ENCODE data around the gene SMPDL3B. TPM values are rescaled to one million over a fixed set of nuclear protein-coding genes. Genes with fewer than 3 reads are reported as not detected.

The SMPDL3B gene
- total RNA-seq, 1 experiment from 2014 or later, result not detected

- Histone ChIP-seq H3K4me2 (ENCODE audit: low read depth, low read length, poor library complexity, severe bottlenecking) (no peak overlapping the region), H3K9ac (ENCODE audit: low read length) (no peak overlapping the region), H2AFZ (ENCODE audit: low read length) (no peak overlapping the region)
Observed at GRCh38 chr1:27891196-27891889, 43.5 kb upstream of the SMPDL3B start.

GRCh38 chr1:27894521-27894920 lies 40.3 kb upstream of the SMPDL3B start:
- H2AFZ ChIP-seq (ENCODE audit: low read length), result no peak overlapping the region
- no peak for DNase-seq
- peaks cover 57% of the 10 kb centered on the region; the same call in 1 of the 2 replicates for H3K36me3 ChIP-seq (ENCODE audit: insufficient read depth, low read length)
- H4K20me1 ChIP-seq (ENCODE audit: insufficient read depth, low read depth, low read length), result no peaks in the 10 kb centered on the region
- H3K27me3 ChIP-seq (ENCODE audit: low read length), result no peaks in the 10 kb centered on the region
- no peaks in the 10 kb centered on the region for H3K9me3 ChIP-seq (ENCODE audit: low read length)
- no peaks in the 10 kb centered on the region for H3K9me2 ChIP-seq (replicated peaks; ENCODE audit: insufficient read depth, low read length)
- peaks cover 30% of the 10 kb centered on the region for H3K4me1 ChIP-seq (ENCODE audit: low read length)
- no peak overlapping the region for H3K4me3 ChIP-seq (ENCODE audit: low read length)
- no peak overlapping the region for H3K27ac ChIP-seq (ENCODE audit: low read length)
- H3K9ac ChIP-seq (ENCODE audit: low read length), result no peak overlapping the region
- H3K79me2 ChIP-seq (ENCODE audit: low read length), result no peaks in the 10 kb centered on the region
- H3K4me2 ChIP-seq (ENCODE audit: low read depth, low read length, poor library complexity, severe bottlenecking), result no peak overlapping the region

More at GRCh38 chr1:27891196-27891889, 43.5 kb upstream of the SMPDL3B start:
- peaks cover 42% of the 10 kb centered on the region; the same call in 1 of the 2 replicates for H3K36me3 ChIP-seq (ENCODE audit: insufficient read depth, low read length)
- H3K9me3 ChIP-seq (ENCODE audit: low read length), result no peaks in the 10 kb centered on the region
- no peaks in the 10 kb centered on the region for H4K20me1 ChIP-seq (ENCODE audit: insufficient read depth, low read depth, low read length)
- no peak for DNase-seq
- peaks cover 33% of the 10 kb centered on the region for H3K4me1 ChIP-seq (ENCODE audit: low read length)
- no peaks in the 10 kb centered on the region for H3K27me3 ChIP-seq (ENCODE audit: low read length)
- H3K27ac ChIP-seq (ENCODE audit: low read length), result peak overlapping the region; percentile 39
- H3K79me2 ChIP-seq (ENCODE audit: low read length), result no peaks in the 10 kb centered on the region
- H3K4me3 ChIP-seq (ENCODE audit: low read length), result no peak overlapping the region
- H3K9me2 ChIP-seq (replicated peaks; ENCODE audit: insufficient read depth, low read length), result no peaks in the 10 kb centered on the region

GRCh38 chr1:27906759-27907158 lies 28.0 kb upstream of the SMPDL3B start:
- no peak for DNase-seq
- Histone ChIP-seq H3K9me2 (replicated peaks; ENCODE audit: insufficient read depth, low read length) (no peaks in the 10 kb centered on the region), H3K4me2 (ENCODE audit: low read depth, low read length, poor library complexity, severe bottlenecking) (no peak overlapping the region), H3K27me3 (ENCODE audit: low read length) (no peaks in the 10 kb centered on the region), H3K4me3 (ENCODE audit: low read length) (no peak overlapping the region), H2AFZ (ENCODE audit: low read length) (no peak overlapping the region), H3K27ac (ENCODE audit: low read length) (no peak overlapping the region), H3K4me1 (ENCODE audit: low read length) (no peaks in the 10 kb centered on the region), H3K79me2 (ENCODE audit: low read length) (peaks cover 24% of the 10 kb centered on the region), H3K9me3 (ENCODE audit: low read length) (no peaks in the 10 kb centered on the region), H3K9ac (ENCODE audit: low read length) (no peak overlapping the region), H3K36me3 (ENCODE audit: insufficient read depth, low read length) (peaks cover 54% of the 10 kb centered on the region; the same call in 1 of the 2 replicates), H4K20me1 (ENCODE audit: insufficient read depth, low read depth, low read length) (no peaks in the 10 kb centered on the region)

- peak overlapping the region; percentile 10 for H3K4me2 ChIP-seq (ENCODE audit: low read depth, low read length, poor library complexity, severe bottlenecking)
- no peak overlapping the region for H2AFZ ChIP-seq (ENCODE audit: low read length)
- no peaks in the 10 kb centered on the region for H3K27me3 ChIP-seq (ENCODE audit: low read length)
- no peak for DNase-seq
- no peak overlapping the region for H3K9ac ChIP-seq (ENCODE audit: low read length)
- no peaks in the 10 kb centered on the region for H3K9me3 ChIP-seq (ENCODE audit: low read length)
- no peak overlapping the region for H3K27ac ChIP-seq (ENCODE audit: low read length)
- peaks cover 11% of the 10 kb centered on the region; the same call in 1 of the 2 replicates for H3K4me1 ChIP-seq (ENCODE audit: low read length)
- no peaks in the 10 kb centered on the region for H4K20me1 ChIP-seq (ENCODE audit: insufficient read depth, low read depth, low read length)
- no peak overlapping the region for H3K4me3 ChIP-seq (ENCODE audit: low read length)
- peaks cover 30% of the 10 kb centered on the region; the same call in 1 of the 2 replicates for H3K36me3 ChIP-seq (ENCODE audit: insufficient read depth, low read length)
- no peaks in the 10 kb centered on the region for H3K9me2 ChIP-seq (replicated peaks; ENCODE audit: insufficient read depth, low read length)
- peaks cover 49% of the 10 kb centered on the region for H3K79me2 ChIP-seq (ENCODE audit: low read length)
Observed at GRCh38 chr1:27912429-27912828, 22.4 kb upstream of the SMPDL3B start.

GRCh38 chr1:27915082-27915575 lies 19.7 kb upstream of the SMPDL3B start:
- H3K4me2 ChIP-seq (ENCODE audit: low read depth, low read length, poor library complexity, severe bottlenecking), result no peak overlapping the region
- peaks cover 13% of the 10 kb centered on the region; the same call in 1 of the 2 replicates for H3K36me3 ChIP-seq (ENCODE audit: insufficient read depth, low read length)
- no peak overlapping the region for H3K4me3 ChIP-seq (ENCODE audit: low read length)
- H3K9me2 ChIP-seq (replicated peaks; ENCODE audit: insufficient read depth, low read length), result no peaks in the 10 kb centered on the region
- H2AFZ ChIP-seq (ENCODE audit: low read length), result peak overlapping the region; percentile 90
- no peaks in the 10 kb centered on the region for H3K9me3 ChIP-seq (ENCODE audit: low read length)
- peaks cover 11% of the 10 kb centered on the region; the same call in 1 of the 2 replicates for H3K4me1 ChIP-seq (ENCODE audit: low read length)
- no peak overlapping the region for H3K27ac ChIP-seq (ENCODE audit: low read length)
- H3K9ac ChIP-seq (ENCODE audit: low read length), result no peak overlapping the region
- no peaks in the 10 kb centered on the region for H3K27me3 ChIP-seq (ENCODE audit: low read length)
- H4K20me1 ChIP-seq (ENCODE audit: insufficient read depth, low read depth, low read length), result no peaks in the 10 kb centered on the region
- H3K79me2 ChIP-seq (ENCODE audit: low read length), result peaks cover 40% of the 10 kb centered on the region
- DNase-seq, result no peak

- H3K4me3 ChIP-seq (ENCODE audit: low read length), result no peak overlapping the region
- no peak for DNase-seq
- no peaks in the 10 kb centered on the region for H3K4me1 ChIP-seq (ENCODE audit: low read length)
- no peaks in the 10 kb centered on the region for H3K9me3 ChIP-seq (ENCODE audit: low read length)
- no peak overlapping the region for H3K9ac ChIP-seq (ENCODE audit: low read length)
- H3K79me2 ChIP-seq (ENCODE audit: low read length), result no peaks in the 10 kb centered on the region
- H2AFZ ChIP-seq (ENCODE audit: low read length), result no peak overlapping the region
- H4K20me1 ChIP-seq (ENCODE audit: insufficient read depth, low read depth, low read length), result no peaks in the 10 kb centered on the region
- no peaks in the 10 kb centered on the region for H3K27me3 ChIP-seq (ENCODE audit: low read length)
- H3K36me3 ChIP-seq (ENCODE audit: insufficient read depth, low read length), result no peaks in the 10 kb centered on the region
- H3K9me2 ChIP-seq (replicated peaks; ENCODE audit: insufficient read depth, low read length), result no peaks in the 10 kb centered on the region
- H3K27ac ChIP-seq (ENCODE audit: low read length), result no peak overlapping the region
- no peak overlapping the region for H3K4me2 ChIP-seq (ENCODE audit: low read depth, low read length, poor library complexity, severe bottlenecking)
Observed at GRCh38 chr1:27922272-27922671, 12.5 kb upstream of the SMPDL3B start.

GRCh38 chr1:27928216-27928954 lies 6.4 kb upstream of the SMPDL3B start:
- no peaks in the 10 kb centered on the region for H3K79me2 ChIP-seq (ENCODE audit: low read length)
- H3K27ac ChIP-seq (ENCODE audit: low read length), result no peak overlapping the region
- H3K9me2 ChIP-seq (replicated peaks; ENCODE audit: insufficient read depth, low read length), result no peaks in the 10 kb centered on the region
- peak; percentile 60 for DNase-seq
- no peak overlapping the region for H3K9ac ChIP-seq (ENCODE audit: low read length)
- H3K9me3 ChIP-seq (ENCODE audit: low read length), result no peaks in the 10 kb centered on the region
- no peaks in the 10 kb centered on the region for H4K20me1 ChIP-seq (ENCODE audit: insufficient read depth, low read depth, low read length)
- no peak overlapping the region for H3K4me2 ChIP-seq (ENCODE audit: low read depth, low read length, poor library complexity, severe bottlenecking)
- no peaks in the 10 kb centered on the region for H3K27me3 ChIP-seq (ENCODE audit: low read length)
- H3K4me3 ChIP-seq (ENCODE audit: low read length), result no peak overlapping the region
- H3K36me3 ChIP-seq (ENCODE audit: insufficient read depth, low read length), result no peaks in the 10 kb centered on the region
- H3K4me1 ChIP-seq (ENCODE audit: low read length), result peaks cover 10% of the 10 kb centered on the region
- H2AFZ ChIP-seq (ENCODE audit: low read length), result no peak overlapping the region

- Histone ChIP-seq H3K79me2 (ENCODE audit: low read length) (no peaks in the 10 kb centered on the region), H4K20me1 (ENCODE audit: insufficient read depth, low read depth, low read length) (no peaks in the 10 kb centered on the region), H3K27me3 (ENCODE audit: low read length) (no peaks in the 10 kb centered on the region), H3K9me2 (replicated peaks; ENCODE audit: insufficient read depth, low read length) (no peaks in the 10 kb centered on the region), H3K4me3 (ENCODE audit: low read length) (no peak overlapping the region), H3K36me3 (ENCODE audit: insufficient read depth, low read length) (no peaks in the 10 kb centered on the region), H3K4me2 (ENCODE audit: low read depth, low read length, poor library complexity, severe bottlenecking) (no peak overlapping the region), H3K4me1 (ENCODE audit: low read length) (peaks cover 10% of the 10 kb centered on the region), H3K27ac (ENCODE audit: low read length) (no peak overlapping the region), H3K9ac (ENCODE audit: low read length) (no peak overlapping the region), H3K9me3 (ENCODE audit: low read length) (no peaks in the 10 kb centered on the region), H2AFZ (ENCODE audit: low read length) (no peak overlapping the region)
- no peak for DNase-seq
Observed at GRCh38 chr1:27931184-27931583, 3.6 kb upstream of the SMPDL3B start.
